Retina (tissue), 1 donor: ENCODE data around the gene TNP1.

Source experiments
- DNase-seq: peaks from one replicate; pipeline ENCODE4 v3.0.0-alpha.2; 2016

The TNP1 gene

DNA sequence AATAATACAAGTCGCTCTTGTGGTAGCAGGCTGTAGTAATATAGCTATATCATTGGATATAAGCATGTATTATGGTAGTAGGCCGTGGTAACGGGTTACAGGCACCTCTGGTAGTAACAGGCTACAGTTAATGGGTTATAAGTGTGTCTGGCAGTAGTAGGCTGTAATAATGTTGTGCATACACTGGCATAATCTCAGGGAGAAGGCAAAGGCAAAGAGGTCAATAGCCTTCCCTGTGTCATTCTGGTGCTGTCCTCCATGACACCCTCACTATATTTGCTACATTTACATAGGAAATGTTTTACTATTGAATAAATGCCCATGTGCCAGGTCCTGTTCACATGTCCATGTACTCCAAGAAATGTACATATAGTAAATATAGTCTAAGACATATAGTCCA is 12.8 kb upstream of the TNP1 start:
- DNase-seq = no peak

DNA sequence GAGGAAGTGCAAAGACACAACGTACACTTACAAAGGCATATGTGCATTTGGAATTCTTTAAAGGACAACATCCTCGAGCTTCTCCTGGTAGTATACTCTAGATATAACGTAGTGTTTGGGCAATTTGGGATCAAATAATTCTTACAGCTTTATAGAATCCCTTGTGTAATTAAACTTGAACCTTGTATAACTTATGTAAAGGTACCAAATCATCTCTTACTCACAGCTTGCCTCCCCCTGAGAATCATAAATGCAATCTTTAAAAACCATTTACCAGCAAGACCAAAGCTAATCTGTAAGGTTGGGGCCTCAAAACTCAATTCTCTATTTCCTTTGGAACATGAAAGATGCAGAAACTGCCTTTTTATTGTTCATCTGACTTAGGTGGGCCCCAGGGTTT is 12.2 kb upstream of the TNP1 start:
- DNase-seq = no peak

DNA sequence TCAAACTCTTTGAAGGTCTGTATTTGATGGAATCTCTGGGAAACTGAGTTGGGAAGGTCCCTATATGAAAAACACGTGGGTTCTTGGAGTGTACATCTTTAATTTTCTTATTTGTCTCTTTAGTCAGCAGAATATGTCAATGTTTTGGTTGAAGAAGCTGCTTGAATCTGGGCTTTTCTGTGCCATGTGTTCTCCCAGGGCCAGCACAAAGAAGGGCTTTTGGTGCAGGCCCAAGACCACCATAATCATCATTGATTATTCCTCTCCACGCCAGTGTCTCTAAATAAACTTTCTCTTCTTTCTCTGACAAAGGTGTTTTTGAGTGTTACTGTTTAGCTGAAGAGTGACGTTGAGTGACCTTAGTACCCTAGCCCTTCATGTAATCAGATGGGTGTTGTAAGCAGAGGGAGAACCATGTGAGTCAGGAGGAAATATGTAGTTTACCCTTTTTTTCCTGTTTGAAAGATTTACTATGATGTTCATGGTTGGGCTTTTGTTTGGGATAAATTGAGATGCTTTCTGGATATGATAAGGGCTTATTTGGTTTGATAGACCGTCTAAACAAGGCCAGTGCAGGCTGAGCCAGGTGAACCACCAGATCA is 11.6 kb upstream of the TNP1 start:
- no peak for DNase-seq

DNA sequence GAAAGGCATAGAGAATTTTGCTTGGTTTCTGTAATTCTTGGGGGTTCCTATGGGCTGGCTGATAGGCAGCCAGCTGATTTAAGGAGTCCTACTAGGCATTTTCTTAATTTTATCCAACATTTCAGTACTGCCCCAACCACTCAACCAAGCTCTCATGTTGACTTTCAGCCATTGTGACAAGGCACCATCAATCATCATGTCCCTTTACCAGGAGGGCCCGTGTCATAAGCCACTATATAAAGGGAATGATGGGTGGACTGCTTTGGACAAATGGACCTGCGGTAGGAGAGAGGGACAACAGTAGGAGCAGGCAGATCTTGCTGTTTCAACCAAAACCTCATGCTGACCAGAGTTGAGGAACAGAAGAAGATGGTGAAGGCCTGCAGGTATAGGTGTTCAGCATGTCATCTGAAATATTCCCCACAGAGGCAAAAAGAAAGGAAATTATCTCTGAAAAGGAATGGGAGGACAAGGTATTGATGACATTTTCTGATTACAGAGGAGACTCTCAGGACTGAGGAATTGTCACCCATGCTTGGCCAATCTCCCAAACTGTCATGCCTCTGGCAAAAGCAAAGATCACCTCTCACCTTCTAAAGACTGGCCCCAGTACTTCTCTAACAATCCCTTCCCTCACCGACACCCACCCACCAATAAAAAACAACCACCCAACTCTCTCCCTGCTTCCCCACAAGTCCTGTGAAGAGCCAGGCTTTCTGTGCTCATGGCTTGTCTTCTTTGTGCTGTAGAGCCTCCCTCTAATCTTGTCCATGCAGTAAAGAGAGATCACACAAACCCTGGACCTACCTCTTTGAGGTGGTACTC is 10.9 kb upstream of the TNP1 start:
- no peak for DNase-seq

DNA sequence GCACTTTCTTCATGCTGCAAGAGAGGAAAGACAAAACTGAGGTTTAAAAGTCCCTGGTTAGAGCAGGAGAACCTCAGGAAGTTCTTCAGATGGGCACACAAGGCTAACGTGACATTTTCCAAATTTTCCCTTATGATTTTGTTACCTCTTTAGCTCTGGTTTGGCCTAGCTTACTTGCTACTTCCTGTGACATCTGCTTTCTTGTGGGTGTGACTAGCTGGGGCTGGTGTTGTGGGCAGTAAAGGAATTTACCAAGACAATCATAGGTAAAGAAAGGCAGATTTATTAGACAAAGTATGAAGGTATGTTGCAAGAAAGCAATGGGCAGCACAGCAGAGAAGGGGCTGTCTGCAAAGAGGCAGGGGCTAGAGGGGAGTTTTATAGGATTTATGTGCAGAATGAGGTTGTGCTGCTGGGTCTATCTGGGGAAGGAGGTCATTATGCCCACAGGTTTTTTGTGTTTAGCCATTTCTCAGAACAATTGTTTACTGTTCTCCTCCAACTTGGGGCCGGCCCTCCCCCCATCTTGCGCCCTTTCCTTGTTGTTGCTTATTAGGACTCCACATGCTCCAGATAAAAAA is 6.7 kb upstream of the TNP1 start:
- no peak for DNase-seq

DNA sequence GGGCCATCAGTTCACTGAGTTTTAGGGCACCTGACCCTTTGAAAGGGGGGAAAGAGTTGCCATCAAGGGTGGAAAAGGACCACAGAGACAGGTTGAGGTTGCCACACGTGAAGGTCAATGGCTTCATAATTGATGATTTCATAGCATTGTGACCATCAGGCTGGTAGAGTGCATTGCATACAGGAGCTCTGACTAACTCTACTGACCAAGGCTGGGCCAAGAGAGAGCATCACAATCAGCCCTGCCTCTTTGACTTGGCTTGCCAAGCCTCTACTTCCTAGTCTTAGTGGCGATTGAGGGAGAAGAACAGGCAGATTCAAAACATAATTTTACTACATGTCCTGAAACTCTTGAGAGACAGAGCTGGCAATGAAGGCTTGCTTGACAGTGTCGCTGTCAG is 5.8 kb upstream of the TNP1 start:
- DNase-seq = no peak

DNA sequence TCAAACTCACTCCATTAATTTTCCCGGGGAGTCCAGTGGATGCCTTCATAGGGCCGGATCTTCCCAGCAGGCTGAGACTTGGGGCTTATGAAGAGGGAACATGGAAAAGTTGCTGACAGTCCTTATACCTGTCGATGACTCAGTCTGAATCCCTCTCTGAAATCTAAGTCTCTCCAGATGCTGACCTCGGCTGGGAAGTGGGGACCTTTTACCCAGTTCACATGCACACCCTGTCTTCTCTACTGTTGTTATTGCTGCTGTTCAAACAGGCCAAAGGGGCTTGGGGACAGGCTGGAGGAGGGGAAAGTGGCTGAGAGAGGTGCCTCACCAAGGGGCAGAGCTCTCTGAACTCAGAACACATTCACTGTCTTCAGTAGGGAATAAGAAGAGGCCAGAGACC is 4.1 kb upstream of the TNP1 start:
- no peak for DNase-seq

DNA sequence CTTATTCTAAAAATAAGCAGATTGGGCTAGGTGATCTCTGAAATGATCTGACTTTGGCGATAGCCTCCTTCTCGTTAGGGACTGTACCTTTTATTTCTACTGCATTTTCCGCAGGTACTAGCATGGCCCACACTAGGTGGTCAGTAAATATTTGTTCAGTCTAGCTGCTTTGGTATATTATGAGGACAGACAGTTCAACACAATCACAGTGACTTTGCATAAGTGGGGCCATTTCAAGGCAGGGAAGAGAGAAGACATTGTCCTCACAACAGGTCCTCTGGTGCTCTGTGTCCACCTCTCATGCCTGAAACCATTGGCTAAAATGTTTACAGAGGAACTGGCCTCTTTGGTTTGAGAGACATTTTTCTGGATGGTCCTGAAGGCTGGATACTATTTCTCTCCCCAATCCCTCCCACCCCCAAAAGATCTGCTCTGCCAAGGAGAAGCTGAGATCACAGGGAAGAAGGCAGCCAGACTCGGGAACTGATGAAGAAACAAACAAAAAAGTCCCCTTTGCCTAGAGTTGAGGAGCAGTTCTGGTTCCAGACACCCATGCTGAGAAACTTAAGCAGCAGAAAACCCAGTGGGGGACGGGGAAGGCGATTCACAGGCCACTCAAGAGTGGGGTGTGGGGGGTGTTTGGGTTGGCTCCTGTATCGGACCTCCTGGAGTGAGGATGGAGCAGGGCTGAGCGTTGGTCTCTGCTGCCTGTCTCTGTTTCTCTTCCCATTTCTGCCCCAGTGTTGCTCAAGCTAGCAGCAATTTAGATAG is 2.9 kb upstream of the TNP1 start:
- DNase-seq = no peak

DNA sequence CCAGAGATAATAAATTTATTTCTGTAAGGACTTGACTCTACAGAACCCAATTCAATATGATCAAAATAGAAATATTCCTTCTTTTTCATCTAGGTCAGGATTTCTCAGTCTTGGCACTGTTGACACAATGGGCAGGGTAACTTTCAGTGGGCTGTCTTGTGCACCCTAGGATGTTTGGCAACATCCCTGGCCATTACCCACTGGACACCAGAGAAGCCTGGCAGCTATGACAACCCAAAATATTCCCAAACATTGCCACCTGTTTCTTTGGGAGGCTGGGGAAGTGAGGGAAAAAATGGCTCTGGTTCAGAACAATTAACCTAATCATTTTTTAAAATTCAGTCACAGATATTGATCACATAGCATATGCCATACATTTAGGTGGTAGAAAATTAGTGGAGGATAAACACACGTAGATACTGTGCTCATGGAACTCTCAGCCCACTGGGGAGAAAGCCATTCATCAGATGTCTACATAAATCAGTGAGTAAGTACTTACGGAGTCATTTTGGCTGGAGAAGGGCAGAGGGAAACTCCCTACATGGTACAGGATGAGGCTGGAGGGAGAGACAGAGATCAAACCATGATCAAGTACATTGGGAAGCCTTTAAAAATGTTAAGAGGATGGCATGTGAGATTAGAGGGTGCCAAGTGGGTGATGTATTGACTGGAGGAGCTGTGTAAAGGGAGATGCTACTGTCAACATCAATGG is 718 bp upstream of the TNP1 start:
- no peak for DNase-seq

DNA sequence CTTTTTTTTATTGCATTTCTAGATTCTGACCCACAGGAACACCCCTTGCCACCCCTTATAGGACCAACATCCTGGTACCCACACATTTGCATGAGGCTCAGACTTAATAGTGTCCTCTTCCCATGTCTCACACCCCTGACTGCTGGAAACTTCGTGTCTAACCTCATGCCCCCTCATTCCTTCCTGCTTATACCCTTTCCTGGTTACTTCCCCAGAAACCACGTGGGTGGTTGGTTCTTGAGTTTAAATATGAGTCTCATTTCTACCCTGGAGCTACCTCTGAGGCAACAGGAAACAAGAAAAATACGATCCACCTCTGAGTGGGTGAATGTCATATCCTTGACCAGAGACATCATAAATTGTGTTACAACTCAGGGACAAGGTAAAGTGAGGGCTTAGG is 1.6 kb downstream of the TNP1 start:
- no peak for DNase-seq

GRCh38 chr2:216857131-216857550 is 2.7 kb downstream of the TNP1 start:
- DNase-seq = no peak

DNA sequence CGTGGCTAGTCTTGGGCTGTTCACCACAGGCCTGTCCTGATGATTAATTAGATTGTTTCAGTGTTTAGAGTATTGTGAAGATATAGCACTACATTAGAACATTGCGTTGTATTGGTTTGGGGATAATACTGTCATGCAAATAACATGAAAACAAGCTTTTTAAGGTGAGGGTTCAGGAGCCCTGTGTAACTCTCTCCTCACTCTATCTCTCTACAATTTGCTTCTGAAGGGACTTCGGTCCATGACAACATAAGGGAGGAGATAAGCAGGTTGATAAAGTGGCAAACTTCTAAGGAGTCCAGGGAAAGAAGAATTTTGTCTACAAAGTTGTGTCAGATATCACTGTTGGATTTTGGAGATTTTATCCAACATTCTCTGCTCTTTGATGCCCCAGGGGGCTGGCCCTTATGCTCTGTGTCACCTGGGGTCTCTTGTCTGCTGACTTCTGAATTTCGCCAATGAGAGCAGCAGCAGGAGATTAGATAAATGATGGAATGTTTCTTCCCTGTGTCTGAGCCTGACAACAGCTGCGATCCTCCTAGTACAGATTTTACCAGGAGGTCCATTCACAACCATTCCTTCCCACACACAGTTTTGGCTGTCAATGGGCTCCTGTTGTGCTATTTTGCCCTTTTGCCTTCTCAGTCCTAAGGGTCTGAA is 3.3 kb downstream of the TNP1 start:
- no peak for DNase-seq

DNA sequence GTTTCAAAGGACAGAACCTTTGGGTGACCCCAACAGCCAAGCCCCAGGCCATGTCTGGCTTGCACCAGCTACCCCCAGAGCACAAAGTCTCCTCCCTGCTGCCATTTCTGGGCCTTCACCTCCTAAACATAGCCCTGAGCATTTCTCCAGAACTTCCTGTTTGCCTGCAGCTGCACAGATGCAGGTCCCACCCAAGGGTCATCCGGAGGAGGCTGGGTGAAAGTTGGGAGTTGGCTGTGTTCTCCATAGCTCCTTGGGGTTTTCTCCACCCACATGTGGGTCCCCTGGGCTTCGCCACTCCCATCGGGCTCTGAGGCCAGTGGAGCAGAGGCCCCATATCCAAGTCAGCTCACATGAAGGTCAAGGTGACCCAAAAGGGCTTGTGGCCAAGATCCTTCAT is 4.3 kb downstream of the TNP1 start:
- DNase-seq = no peak

- no peak for DNase-seq
Observed at GRCh38 chr2:216855079-216855478, 4.8 kb downstream of the TNP1 start.

DNA sequence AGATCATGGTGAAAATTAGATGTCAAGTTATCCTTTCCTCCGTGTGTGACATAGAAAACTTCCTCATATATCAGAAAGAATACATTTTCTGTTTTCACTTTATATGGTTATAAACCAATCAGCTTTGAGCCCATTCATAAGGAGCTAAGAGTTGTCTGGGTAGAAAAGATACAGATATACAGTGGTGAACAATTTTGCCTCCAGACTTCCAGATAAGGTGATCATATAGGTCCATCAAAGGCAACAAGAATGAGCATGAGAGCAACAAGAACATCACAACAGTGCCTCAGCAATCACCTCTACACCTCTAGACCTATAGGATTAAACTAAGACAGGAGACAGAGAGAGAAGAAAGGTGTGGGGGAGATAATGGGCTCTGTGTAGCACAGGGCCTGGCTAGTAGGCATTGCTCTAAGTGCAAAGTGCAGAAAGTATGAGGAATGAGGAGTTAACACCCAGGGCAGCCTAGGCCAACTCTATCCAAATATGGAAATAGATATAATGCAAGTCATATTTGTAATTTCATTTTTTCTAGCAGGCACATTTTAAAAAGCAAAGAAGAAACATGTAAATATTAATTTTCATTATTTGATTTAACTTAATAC is 8.3 kb downstream of the TNP1 start:
- DNase-seq = no peak

DNA sequence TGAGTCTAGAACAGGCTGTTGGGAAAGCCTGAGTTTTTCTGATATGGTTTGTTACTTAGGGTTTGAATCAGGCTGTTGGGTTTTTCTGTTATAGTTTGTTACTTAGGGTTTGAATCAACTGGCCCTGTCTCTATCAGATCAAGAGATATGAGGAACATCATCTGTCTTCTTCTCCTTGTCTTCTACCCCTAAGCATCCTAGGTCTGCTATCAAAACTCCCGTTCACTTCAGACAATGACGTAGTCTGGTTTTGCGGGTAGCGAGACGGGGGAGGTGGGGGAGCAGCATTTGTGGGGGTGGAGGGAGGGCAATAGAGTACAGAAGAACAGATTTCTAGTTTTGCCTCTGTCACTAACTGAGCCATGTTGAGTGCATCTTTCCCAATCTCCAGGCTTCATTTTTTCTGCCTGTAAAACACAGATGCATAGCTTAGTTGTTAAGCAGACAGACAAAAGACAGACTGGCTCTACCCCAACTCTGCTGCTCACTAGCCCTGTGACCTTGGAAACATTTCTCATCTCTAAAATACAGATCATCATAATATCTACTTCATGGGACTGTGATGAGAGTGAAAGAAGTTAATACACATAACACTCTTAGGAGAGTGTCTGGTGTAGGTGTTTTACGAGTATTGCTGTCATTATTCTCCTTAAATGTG is 9.1 kb downstream of the TNP1 start:
- DNase-seq = no peak

- DNase-seq = no peak
Observed at GRCh38 chr2:216849987-216850386, 9.9 kb downstream of the TNP1 start.

- no peak for DNase-seq
Observed at GRCh38 chr2:216845426-216845825, 14.4 kb downstream of the TNP1 start.

DNA sequence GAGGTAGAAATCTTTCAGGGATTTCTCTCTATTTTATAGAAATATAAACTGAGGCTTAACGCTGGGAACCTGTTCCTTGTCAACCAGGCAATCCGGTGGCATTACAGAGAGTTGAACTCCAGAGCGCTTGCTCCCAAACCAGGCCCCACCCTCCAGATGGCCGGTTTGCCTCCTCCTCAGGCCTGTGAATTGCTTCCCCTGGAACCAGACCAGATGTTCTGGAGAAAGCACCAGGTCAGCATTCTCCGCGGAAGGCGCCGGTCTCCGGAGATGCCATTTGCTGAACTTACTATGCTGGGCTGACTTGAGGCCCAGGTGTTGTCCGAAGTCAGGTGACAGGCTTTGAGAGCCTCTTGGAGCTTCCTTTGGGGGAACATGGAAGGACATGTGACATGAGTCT is 17.2 kb downstream of the TNP1 start:
- DNase-seq = no peak

DNA sequence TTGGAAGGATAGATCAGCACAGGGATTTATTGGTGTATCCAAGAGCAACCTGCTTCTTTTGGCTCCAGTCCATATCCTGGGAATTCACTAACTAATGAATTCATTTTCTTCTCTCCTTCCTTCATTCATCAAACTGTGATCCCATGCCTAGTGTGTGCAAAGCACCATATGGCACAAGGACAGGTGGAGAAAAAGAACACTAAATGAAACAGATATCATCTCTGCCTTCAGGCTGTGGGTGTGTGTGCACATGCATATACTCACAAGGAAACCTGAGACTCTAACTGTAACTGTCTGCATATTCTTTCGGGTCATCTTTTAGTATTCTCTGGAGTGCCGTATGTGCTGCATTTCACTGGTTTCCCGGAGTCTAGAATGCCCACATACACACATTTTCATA is 20.2 kb downstream of the TNP1 start:
- no peak for DNase-seq

GRCh38 chr2:216838151-216838550 is 21.7 kb downstream of the TNP1 start:
- no peak for DNase-seq
